HPDE6-E6E7 (cell line): ENCODE data around the gene NBEAL2.

Experiments
- DNase-seq: peaks from one replicate; pipeline ENCODE4 v3.0.0; 2011; ENCODE audit warnings: missing footprints; ENCODE audit errors: extremely low spot score

NBEAL2 gene, protein sequence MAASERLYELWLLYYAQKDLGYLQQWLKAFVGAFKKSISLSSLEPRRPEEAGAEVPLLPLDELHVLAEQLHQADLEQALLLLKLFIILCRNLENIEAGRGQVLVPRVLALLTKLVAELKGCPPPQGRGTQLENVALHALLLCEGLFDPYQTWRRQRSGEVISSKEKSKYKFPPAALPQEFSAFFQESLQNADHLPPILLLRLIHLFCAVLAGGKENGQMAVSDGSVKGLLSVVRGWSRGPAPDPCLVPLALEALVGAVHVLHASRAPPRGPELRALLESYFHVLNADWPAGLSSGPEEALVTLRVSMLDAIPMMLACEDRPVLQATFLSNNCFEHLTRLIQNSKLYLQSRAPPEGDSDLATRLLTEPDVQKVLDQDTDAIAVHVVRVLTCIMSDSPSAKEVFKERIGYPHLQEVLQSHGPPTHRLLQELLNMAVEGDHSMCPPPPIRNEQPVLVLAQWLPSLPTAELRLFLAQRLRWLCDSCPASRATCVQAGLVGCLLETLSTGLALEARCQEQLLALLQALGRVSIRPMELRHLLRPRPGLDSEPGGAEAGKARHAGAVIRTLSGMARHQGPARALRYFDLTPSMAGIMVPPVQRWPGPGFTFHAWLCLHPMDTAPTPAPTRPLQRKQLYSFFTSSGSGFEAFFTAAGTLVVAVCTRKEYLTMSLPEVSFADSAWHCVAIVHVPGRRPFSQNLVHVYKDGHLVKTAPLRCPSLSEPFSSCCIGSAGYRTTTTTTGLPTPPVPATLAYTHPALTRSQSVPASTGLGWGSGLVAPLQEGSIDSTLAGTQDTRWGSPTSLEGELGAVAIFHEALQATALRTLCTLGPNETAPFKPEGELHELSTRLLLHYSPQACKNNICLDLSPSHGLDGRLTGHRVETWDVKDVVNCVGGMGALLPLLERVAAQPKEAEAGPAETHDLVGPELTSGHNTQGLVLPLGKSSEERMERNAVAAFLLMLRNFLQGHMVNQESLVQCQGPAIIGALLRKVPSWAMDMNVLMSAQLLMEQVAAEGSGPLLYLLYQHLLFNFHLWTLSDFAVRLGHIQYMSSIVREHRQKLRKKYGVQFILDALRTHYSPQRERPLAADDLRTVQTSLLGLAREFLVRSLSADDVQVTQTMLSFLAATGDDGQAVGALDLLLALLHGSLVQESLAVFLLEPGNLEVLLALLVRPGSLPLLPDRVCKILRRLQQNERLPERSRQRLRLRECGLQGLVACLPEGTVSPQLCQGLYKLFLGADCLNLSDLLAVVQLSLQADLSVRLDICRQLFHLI (N-terminal part only)

DNA sequence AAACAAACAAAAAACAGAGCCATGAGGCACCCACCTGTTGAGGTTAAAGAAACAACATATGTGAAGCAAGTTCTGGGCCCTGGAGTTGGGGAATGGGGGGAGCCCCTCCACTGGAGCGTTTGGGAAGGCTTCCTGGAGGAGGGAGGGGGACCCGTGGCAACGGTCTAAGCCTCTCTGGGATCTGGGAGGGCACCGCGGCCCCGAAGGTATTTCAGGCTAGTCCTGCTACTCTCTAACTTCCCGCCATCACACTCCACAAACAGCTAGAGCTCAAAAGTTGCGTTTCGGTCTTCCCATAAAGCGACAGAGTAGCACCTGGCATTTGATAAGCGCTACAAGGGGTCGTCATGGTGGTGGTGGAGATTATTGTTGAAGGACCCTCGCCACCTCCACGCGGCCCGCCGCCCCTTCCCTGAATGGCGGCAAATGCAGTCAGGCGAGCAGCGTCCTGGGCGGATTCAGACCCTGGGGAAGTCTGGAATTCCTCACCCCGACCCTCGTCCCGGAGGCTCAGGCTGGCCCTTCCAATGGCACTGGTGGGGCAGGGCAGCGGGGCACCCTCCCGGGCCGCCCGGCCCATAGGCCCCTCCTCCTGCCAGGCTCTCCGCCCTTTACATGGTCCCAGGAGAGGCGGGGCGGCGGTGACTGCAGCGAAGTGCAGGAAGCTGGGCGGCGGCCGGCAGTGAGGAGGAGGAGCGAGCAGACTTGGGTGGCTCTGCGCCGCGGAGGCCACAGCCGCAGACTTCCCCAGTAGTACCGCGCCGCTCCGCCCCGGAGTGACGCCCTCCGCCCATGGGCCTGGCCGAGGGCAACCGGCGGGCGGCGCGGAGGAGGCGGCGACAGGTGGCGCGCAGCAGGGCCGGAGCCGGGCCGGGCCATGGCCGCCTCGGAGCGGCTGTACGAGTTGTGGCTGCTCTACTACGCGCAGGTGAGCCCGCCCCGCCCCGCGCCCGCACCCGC lies at the start of gene NBEAL2:
NBEAL2 (plus strand) TSS at position 682 of the 960 bp plus-strand sequence; CDS start at position 878, 196 bp downstream.
- DNase-seq: peak; percentile 38

DNA sequence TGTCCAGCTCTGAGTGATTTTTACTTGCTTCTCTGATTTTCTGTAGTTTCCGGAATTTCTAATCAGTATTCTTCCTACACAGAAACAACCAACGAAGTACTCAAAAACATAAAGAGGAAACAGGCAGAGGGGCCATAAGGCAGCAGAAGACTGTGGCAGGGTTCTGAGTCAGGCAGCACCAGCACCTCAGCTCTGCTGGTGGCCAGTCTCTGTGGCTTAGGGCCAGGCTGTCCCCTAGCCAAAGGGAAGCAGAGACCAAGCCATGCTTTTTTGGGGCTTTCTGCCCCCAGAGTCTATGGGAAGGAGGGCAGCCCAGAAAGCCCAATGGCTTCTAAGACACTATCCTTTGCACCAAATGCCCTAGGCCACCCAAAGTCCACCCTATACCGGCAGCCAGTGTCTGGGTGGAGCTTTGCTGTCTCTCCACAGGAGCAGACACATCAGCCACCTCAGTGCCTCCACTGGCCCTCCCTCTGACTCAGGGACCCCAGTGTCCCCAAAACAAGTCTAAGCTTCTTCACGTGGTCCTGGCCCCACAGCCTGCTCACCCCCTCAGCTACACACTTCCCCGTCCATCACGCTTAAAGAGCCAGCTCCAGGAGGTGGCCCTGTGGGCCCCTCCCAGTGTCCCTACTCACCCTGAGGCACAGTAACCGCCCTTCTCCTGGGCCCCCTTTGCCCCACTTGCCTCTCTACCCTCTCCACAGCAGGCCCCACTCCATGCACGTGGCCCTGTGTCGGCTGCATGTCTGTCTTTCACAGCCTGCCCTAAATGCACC lies 49.1 kb upstream of the NBEAL2 start:
- no peak for DNase-seq

DNA sequence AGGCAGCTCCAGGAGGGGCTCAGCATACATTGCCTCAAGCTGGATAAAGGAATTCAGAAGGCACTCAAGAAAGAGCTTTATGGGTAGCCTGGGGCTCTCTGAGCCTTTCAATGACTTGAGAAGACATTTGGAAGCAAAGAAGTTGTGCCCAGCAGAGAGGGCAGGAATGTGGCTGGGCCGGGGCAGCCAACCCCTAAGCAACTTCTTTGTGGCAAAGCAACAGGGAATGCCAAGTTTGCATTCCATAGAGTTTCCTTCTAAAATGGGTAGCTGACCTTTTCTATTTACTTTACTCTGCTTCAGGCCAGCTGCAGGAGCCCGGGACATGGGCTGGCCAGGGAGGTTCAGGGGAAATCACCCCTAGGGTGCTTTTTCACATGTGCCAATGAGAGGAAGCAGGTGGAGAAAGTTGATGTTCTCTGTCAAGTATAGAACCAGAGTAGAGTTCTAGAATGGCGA lies 48.5 kb upstream of the NBEAL2 start:
- no peak for DNase-seq

DNA sequence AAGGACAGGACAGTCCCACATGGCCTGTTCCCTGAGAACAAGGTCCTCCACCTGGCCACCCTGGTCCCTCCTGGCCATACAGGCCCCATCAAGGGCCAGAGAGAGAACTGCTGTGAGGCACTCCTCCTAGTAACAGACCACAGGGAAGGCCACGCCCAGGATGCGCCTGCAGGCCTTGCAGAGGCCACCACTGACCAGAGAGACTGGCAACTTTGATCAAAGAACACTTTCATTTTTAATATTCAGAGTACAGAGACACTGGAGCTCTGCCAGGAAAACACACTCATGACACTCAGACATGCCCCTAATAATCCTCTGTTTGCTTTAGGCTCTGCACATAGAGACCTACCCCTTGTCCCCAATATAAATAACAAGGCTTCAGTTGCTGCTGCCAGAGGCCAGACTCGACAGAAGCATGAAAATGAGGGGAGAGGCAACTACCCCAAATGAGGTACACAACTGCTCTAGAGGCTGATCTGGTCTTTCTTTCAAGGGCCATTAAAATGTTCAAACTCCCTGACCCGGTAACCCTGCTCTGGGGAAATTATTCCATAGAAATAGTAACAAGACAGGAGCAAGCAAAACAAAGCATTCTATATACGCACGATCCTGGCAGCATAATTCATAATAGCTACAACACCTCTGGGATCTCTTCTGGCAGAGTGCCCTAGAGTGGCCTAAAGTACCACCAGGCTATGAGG lies 47.7 kb upstream of the NBEAL2 start:
- DNase-seq: no peak

DNA sequence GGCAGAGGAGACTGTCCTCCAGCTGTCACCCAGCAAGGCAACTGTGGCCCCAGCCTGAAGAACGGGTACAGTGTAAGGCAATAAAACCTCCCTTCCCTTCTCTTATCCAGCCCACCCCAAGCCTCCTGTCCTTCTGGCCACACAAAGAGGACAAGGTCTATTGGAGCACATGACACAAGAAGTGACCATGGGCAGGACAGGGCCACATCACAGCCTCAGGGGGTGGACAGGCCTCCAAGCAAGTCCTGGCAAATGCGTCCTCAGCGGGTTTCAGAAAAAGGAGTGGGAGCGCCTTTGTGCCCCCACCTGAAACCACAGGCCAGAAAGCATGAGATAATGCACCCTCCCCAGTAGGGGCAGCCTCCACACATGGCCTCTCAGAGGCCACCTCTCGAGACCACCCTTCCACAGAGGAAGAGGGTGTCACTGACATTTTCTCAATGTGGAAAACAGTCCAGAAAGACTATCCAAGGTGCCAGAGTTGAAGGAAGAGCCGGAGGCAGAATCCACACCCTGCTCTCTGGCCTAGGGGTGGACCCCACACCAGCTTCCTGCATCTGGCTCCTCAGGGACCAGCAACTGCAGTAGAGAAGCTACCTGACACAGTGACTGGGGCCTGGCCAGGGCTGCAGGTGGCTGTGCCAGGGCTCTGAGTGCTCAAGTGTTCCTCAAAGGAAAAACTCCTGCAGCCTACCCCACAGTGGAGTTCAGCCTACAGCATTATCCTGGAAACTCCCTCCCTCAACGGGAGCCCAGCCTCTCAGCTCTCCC lies 46.8 kb upstream of the NBEAL2 start:
- no peak for DNase-seq

DNA sequence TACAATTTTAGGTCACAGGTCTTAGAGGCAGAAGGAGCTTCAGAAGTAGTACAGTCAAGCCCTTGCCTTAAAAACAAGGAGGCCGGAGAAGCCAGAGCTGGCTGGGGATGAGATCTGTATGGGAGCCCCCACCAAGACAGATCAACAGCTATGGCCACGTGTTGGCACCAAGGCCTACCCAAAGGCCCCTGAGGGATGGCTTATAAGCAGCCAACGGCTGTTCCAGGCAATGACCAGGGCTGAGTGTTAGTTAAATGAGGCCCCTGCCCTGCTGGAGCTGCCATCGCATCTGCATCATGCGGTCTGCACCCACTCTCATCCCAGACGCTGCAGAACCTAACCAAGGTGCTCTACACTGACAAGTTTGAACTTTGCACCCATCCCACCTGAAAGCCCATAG lies 46.2 kb upstream of the NBEAL2 start:
- DNase-seq: no peak

DNA sequence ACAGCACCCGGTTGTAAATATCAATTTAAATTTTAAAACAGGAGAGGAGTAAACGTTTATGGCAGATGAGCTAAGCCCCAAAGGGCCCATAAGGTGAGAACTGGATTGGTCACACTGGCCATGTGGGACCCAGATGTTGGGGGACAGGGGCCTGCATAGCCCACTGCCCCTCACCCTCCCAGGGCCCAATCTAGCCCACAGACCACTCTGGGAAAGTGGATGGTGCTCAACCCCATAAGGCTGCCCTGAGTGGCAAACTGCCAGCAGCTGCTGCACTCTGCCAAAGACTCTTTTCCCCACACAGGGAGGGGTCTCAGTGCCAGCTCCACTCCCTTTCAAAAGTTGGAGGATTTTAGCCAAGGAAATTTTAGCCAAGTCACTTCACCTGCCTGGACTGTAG lies 45.4 kb upstream of the NBEAL2 start:
- no peak for DNase-seq

DNA sequence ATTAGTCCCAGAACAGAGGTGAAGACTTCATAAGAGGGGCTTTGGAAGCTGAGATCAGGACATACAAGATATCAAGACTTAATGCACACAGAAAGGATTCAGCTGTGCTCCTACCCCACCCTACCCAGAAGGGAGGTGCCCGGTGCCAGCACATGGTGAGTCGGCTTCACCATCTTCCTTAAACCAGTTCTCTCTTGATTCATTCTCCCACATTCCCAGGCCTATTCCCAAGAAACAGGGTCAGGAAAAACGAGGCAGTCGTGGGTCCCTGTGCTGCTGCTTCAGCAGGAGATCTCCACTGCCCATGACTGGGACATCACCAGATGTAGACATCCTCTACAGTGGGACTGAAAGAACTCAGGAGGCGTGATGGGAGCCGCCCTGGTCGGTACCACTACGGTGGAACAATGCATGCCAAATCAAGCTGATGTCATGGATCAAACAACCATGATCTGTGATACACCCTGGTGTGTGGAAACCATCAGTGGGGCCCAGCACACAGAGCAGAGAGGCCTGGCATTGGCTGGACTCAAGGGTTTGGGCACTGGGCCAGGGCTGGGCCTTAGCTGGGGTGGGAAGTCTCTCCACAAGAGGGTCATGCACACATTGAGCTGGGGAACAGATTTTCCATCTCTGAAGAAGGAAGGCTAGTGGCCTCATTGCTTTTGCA lies 44.8 kb upstream of the NBEAL2 start:
- no peak for DNase-seq

DNA sequence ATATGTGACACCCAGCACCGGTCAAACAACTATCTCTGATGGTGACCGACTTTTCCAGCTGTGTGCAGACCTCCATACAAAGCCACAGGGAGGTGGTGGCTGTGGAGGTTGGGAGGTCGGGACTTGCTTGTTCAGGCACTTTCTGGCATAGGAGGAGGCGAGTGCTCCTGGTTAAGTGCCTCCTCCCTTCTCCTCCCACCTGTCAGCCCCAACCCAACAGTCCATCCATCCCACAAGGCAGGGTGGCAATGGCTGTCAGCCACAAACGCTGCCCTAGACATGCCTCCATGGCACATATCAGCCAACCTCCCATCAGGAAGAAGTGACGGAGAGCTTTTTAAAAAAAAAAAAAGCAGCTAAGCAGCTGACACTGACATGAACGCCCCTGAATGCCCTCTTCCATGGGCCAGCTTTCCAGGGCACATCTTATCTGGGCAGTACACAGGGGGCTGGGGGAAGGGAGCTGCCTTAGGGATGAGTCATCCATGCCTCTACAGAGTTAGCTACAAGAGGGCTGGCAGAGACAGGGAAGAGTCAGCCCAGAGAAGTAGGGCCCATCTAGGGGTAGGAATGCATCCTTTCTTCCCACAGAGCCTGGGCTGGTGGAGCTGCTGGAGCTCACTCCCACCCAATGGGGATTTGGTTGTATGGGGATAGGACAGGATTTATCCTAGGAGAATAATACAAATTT lies 44.2 kb upstream of the NBEAL2 start:
- peak; percentile 64 for DNase-seq

DNA sequence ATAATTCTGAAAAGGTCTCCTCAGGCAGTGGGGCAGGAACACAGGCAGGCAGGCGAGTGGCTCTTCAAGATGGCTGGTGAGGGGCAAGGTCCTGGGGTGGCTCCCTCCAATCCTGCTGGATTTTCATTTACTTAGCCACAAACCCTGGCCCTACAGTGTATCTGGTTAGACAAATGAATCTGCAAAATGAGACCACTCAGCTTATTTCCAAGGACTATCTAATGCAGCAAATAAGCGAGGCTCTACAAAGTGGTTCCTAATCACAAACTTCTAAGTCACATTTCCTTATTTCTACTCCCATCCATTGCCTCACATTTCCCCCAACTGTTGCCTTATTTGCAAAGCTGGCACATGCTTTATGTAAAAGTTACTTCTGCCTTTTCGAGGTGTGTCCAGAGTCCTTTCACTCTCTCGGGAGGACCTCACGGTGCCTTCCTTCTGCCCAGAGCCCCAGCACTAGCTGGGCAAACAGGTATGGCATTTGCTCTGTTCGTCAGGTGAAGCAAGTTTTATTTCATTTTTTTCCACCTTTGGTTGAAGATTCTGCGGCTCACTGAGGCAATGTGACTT lies 43.4 kb upstream of the NBEAL2 start:
- DNase-seq: no peak

DNA sequence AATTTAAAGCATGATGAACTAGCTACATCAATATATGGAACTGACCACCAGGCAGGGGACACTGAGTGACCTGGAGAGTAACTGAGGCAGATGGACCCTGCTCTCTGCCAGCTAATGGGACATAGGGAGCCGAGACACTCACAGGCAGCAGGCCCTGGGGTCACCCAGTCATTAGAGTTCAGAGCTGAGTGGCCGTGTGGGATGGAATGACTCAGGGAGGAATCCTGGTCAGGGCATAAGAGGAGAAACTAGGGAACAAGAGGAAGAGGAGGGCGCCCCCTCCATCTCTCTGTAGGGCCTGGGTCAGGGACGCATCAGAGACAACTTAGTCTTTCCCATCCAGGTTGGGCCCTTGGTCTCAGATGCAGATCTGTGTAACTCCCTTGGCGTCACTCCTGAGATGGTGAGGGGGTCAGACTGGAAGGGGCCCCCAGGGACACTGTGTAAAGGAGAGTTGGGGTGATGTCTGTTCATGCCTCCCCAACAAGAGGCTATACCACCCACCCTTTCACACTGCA lies 42.7 kb upstream of the NBEAL2 start:
- no peak for DNase-seq

DNA sequence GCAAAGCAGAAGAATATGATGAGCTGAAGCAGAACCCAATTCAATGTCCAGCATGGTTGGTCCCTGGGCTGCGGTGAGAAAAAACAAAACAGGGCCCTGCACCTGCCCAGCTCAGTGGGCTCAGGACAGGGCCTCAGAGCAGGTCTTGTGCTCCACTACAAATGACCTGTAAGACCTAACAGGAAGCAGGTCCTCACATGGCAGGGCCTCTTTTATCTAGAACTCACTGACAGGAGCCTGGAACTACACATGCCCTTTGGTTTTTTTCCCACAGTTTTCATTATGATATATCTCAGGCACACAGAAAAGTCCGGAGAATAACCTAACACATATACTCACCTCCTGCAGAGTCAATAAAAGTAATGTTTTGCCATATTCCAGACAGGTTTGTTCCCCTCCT lies 41.3 kb upstream of the NBEAL2 start:
- DNase-seq: no peak

DNA sequence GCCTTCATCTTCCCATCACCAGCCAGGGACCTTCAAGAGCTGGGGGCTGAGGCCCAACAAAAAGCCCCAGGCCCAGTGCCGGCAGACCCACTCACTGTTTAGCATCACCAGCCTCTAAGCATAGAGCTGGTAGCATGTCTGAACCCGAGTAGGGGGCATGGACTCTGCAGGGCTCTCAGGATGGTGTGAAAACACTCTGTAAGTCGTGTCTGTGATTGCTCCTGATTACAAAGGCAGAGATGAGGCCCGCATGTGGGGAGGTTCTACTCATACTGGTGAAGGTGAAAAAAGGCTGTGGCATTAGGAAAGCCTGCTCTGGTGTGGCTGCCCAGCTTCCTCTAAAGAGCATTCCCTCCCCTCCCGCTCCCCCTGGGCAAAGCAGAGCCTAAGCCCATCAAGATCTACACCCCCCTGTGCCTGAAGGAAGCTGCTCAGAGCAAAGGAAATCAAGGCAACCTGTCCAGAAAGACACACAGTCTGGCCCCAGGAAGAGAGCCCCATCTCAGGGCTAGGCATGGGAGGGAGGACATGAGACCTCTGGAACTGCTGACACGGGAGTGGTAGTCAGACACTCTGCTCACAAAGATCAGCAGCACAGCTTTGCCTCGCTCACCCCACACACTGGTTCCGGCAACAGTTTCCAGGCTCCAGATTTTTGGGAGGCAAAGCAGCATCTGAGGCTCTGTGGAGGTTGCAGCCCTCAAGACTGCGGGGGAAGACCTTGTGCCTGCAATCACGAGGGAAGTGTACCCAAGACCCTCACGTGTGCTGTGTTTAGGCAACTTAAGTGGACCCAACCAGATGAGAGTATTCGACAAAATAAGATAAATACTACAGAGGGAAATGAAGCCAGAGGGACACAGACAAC lies 39.7 kb upstream of the NBEAL2 start:
- DNase-seq: no peak

DNA sequence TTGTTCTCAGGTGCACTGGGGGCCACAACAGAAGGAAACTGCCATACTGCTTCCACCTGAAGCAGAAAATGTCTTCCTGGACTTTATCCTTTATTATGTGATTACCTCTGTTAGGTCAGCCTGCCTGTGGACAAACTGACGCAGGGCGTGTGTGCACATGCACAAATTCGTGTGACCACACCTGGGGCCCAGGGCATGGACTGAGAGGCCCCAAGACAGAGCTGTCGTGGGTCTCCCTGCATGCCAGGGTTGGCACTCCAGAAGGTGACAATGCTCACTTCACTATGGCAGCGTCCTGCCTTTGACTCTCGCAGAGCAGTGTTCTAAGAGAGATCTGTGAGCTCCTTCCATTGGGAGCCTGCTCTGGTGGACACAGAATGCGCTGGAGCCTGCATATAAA lies 37.4 kb upstream of the NBEAL2 start:
- DNase-seq: no peak

DNA sequence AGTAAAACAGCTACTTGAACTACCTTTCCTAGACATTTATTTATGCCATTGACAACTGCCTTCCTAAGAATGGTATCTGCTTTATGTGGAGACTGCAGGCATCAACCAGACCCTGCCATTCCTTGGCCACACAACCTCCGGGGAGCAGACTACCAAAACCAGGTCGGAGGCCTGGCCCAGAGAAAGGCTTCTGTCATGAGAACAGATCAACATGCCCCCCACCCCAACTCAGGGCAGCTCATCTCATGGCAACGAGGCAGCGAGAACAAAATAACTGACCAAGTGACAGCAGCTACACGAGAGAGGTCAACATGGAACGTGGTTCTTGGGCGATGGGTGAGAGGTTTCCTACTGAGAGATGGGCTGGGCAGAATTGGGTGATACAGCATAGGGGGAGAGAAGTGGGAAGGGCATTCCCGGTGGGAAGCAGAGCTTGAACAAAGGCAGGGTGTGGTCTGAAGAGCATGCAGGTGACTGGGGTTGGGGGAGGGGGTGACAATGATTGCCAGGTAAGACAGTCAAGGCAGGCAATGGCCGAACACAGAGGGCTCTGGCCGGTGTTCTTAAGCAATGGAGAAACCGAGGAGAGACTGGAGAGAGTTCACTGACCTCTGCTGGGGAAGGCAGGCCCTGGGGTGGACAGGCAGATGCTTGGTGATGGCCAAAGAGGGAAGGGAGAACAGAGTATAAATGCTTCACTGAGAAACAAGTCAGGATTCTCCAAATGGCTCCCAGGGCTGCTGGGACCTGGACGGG lies 36.8 kb upstream of the NBEAL2 start:
- no peak for DNase-seq
